Measurements from ENCODE around the gene ATG16L1. TPM values are rescaled to one million over a fixed set of nuclear protein-coding genes. Genes with fewer than 3 reads are reported as not detected.
A peak's percentile ranks its signal among the peaks of the same experiment; 100 is the strongest.

The ATG16L1 gene
- polyA plus RNA-seq, 3 donors, result 3.3 to 22.9 (median 4.3) TPM

GRCh38 chr2:233336541-233336940 is 85.1 kb downstream of the ATG16L1 start:
- Histone ChIP-seq H3K4me1 (ENCODE audit: control insufficient read depth in 1 of 2, insufficient read depth in 2 of 2, low read length in 2 of 2) (peaks cover 61 to 64% of the 10 kb centered on the region in 2 donors), H4K20me1 (ENCODE audit: insufficient read depth, low read length) (no peaks in the 10 kb centered on the region), H3K4me3 (replicated peaks in 1 of 3; ENCODE audit: low read depth in 2 of 3, low read length in 3 of 3) (no peak overlapping the region), H3K4me2 (replicated peaks; ENCODE audit: extremely low read depth, low read length, poor library complexity, severe bottlenecking) (no peak overlapping the region), H2AFZ (ENCODE audit: insufficient read depth, low read depth, low read length, poor library complexity, severe bottlenecking) (no peak overlapping the region), H3K27ac (ENCODE audit: low read depth in 1 of 2, low read length in 2 of 2) (no peak overlapping the region), H3K9me3 (replicated peaks in 1 of 2; ENCODE audit: control insufficient read depth in 1 of 2, insufficient read depth in 1 of 2, low read length in 2 of 2) (no peaks in the 10 kb centered on the region), H3K36me3 (replicated peaks in 1 of 2; ENCODE audit: control insufficient read depth in 1 of 2, insufficient read depth in 2 of 2, low read length in 2 of 2) (no peaks in the 10 kb centered on the region), H3K9ac (ENCODE audit: insufficient read depth, low read length, poor library complexity, severe bottlenecking) (no peak overlapping the region), H3K27me3 (ENCODE audit: control insufficient read depth in 2 of 2, insufficient read depth in 2 of 2, low read length in 2 of 2) (no peaks in the 10 kb centered on the region), H3K79me2 (ENCODE audit: insufficient read depth, low read length) (no peaks in the 10 kb centered on the region)
- Mint-ChIP-seq H3K27me3 (ENCODE audit: low read depth in 3 of 3) (peaks cover 0 to 2% (median 2%) of the 10 kb centered on the region in 3 donors), H3K9me3 (no peaks in the 10 kb centered on the region), H3K27ac (no peak overlapping the region), H3K36me3 (peaks cover 4 to 6% of the 10 kb centered on the region in 2 donors), H3K4me1 (peaks cover 61% of the 10 kb centered on the region), H3K4me3 (no peak overlapping the region)
- 93% methylated on average over 4 of the region's 5 CpGs for WGBS (ENCODE audit: insufficient coverage)
- no peak for DNase-seq
- intact Hi-C loops (cut with micrococcal nuclease), result no loop called here
- TF ChIP-seq CTCF (IDR thresholded peaks at IDR 0.05), result no peak

GRCh38 chr2:233338046-233338445 is 86.6 kb downstream of the ATG16L1 start:
- Histone ChIP-seq H3K27ac (ENCODE audit: low read depth in 1 of 2, low read length in 2 of 2) (no peak overlapping the region), H3K79me2 (ENCODE audit: insufficient read depth, low read length) (no peaks in the 10 kb centered on the region), H3K27me3 (ENCODE audit: control insufficient read depth in 2 of 2, insufficient read depth in 2 of 2, low read length in 2 of 2) (no peaks in the 10 kb centered on the region), H3K36me3 (replicated peaks in 1 of 2; ENCODE audit: control insufficient read depth in 1 of 2, insufficient read depth in 2 of 2, low read length in 2 of 2) (no peaks in the 10 kb centered on the region), H3K4me3 (replicated peaks in 1 of 3; ENCODE audit: low read depth in 2 of 3, low read length in 3 of 3) (no peak overlapping the region), H3K9ac (ENCODE audit: insufficient read depth, low read length, poor library complexity, severe bottlenecking) (no peak overlapping the region), H4K20me1 (ENCODE audit: insufficient read depth, low read length) (no peaks in the 10 kb centered on the region), H3K4me2 (replicated peaks; ENCODE audit: extremely low read depth, low read length, poor library complexity, severe bottlenecking) (no peak overlapping the region), H3K9me3 (replicated peaks in 1 of 2; ENCODE audit: control insufficient read depth in 1 of 2, insufficient read depth in 1 of 2, low read length in 2 of 2) (no peaks in the 10 kb centered on the region), H2AFZ (ENCODE audit: insufficient read depth, low read depth, low read length, poor library complexity, severe bottlenecking) (peak overlapping the region; percentile 17), H3K4me1 (ENCODE audit: control insufficient read depth in 1 of 2, insufficient read depth in 2 of 2, low read length in 2 of 2) (peaks cover 46 to 50% of the 10 kb centered on the region in 2 donors)
- Mint-ChIP-seq H3K27me3 (ENCODE audit: low read depth in 3 of 3) (peaks cover 0 to 2% (median 2%) of the 10 kb centered on the region in 3 donors), H3K4me1 (peaks cover 55% of the 10 kb centered on the region), H3K36me3 (peaks cover 4 to 6% of the 10 kb centered on the region in 2 donors), H3K9me3 (peaks cover 0 to 5% (median 0%) of the 10 kb centered on the region in 7 donors), H3K4me3 (no peak overlapping the region), H3K27ac (peak overlapping the region in 3 of 7 donors; percentile 21 to 44 (median 35))
- WGBS (ENCODE audit: insufficient coverage), result 85% methylated on average over 4 of the region's 5 CpGs
- DNase-seq, result no peak
- no peak for TF ChIP-seq CTCF (IDR thresholded peaks at IDR 0.05)
- intact Hi-C loops (cut with micrococcal nuclease), result no loop called here

Measured in CD14-positive monocyte (primary cell).